HCT116 (cell line): ENCODE measurements around the gene FAM20C. TPM values are rescaled to one million over a fixed set of nuclear protein-coding genes. Genes with fewer than 3 reads are reported as not detected.

Experiments
- ATAC-seq: fragments of 200-7000 bp; cut with Tn5 transposase; 2 replicates; pipeline ENCODE4 v1.9.1; 2020; ENCODE audit warnings: mild to moderate bottlenecking, moderate library complexity
- BruUV-seq: library from RNA; stranded (reverse); fragments of 400-500 nt; replicated peaks from 2 replicates; lab custom pipeline; 2021; lab: Mats Ljungman, UMichigan
- CTCF ChIA-PET: fragments of 300-600 bp; sonication (Branson Sonifier 250); formaldehyde crosslinking; loops from one replicate; lab custom pipeline; 2021; ENCODE audit warnings: antibody characterized with exemption; lab: Charles Lee
- POLR2A ChIA-PET: fragments of 300-600, 350-600 bp; sonication (Branson Sonifier 250); formaldehyde crosslinking; loops from one replicate; lab custom pipeline; 2021; ENCODE audit warnings: antibody characterized with exemption; lab: Charles Lee
- RAD21 ChIA-PET, 2 experiments: fragments of 300-600 bp; sonication (Branson Sonifier 250); formaldehyde crosslinking; loops; one replicate each; lab custom pipeline; 2023; ENCODE audit warnings: low total read pairs in 2 of 2; ENCODE audit not compliant: uncharacterized antibody in 2 of 2, unreplicated experiment in 2 of 2, low non-redundant PET in 1 of 2; lab: Charles Lee
- DNase-seq: peaks from one replicate; pipeline ENCODE4 v3.0.0-alpha.2; 2010; ENCODE audit warnings: low read depth, low spot score
- H2AFZ ChIP-seq: fragments of 200-600 bp; shearing (Covaris generic), sonication (generic); 2 replicates; pipeline ENCODE4 v1.6.1; 2017; ENCODE audit warnings: low read depth, mixed run types, mixed read lengths, antibody characterized with exemption, low read length; ENCODE audit not compliant: poor library complexity, severe bottlenecking
- H3K27ac ChIP-seq: 2 replicates; pipeline ENCODE4 v1.5.1; 2012; ENCODE audit warnings: low read depth, low read length
- H3K27me3 ChIP-seq: fragments of 200-600 bp; sonication (generic); 2 replicates; pipeline ENCODE4 v1.6.1; 2016; ENCODE audit warnings: mixed run types, low read length, mixed read lengths; ENCODE audit not compliant: insufficient read depth
- H3K36me3 ChIP-seq, 2 experiments: fragments of 200-500 bp in 1 of 2; fragments of 200-600 bp in 1 of 2; sonication (Bioruptor generic) in 1 of 2; sonication (generic) in 1 of 2; 2 replicates each; pipeline versions ENCODE4 v1.5.1 to v1.6.1; 2014 to 2016; ENCODE audit warnings: low read length in 2 of 2, inconsistent platforms in 1 of 2, mixed read lengths in 1 of 2, mixed run types in 1 of 2; ENCODE audit not compliant: insufficient read depth in 2 of 2, control insufficient read depth in 1 of 2
- H3K4me1 ChIP-seq, 2 experiments: fragments of 200-600 bp in 1 of 2; sonication (generic) in 1 of 2; 2 replicates each; pipeline versions ENCODE4 v1.5.1 to v1.6.1; 2012 to 2017; ENCODE audit warnings: low read length in 2 of 2, inconsistent platforms in 1 of 2, mild to moderate bottlenecking in 1 of 2, mixed read lengths in 1 of 2, mixed run types in 1 of 2, moderate library complexity in 1 of 2; ENCODE audit not compliant: insufficient read depth in 2 of 2, control insufficient read depth in 1 of 2
- H3K4me2 ChIP-seq: fragments of 200-600 bp; sonication (generic); 2 replicates; pipeline ENCODE4 v1.6.1; 2017; ENCODE audit warnings: mixed run types, low read length, mixed read lengths
- H3K4me3 ChIP-seq, 2 experiments: fragments of 200-600 bp in 1 of 2; sonication (generic) in 1 of 2; replicated peaks in 1 of 2; 2 replicates each; pipeline ENCODE4 v1.5.1; 2011 to 2016; ENCODE audit warnings: low read length in 2 of 2, control low read depth in 1 of 2, low read depth in 1 of 2, mild to moderate bottlenecking in 1 of 2, mixed read lengths in 1 of 2, mixed run types in 1 of 2
- H3K79me2 ChIP-seq: fragments of 200-600 bp; sonication (generic); 2 replicates; pipeline ENCODE4 v1.6.1; 2017; ENCODE audit warnings: mild to moderate bottlenecking, mixed run types, low read length, moderate library complexity, mixed read lengths; ENCODE audit not compliant: insufficient read depth
- H3K9ac ChIP-seq: fragments of 200-600 bp; sonication (generic); 2 replicates; pipeline ENCODE4 v1.6.1; 2016; ENCODE audit warnings: low read length, mixed read lengths
- H3K9me2 ChIP-seq: fragments of 200-600 bp; sonication (generic), shearing (Covaris generic); 2 replicates; pipeline ENCODE4 v1.6.1; 2017; ENCODE audit warnings: mixed run types, mild to moderate bottlenecking, moderate library complexity; ENCODE audit not compliant: insufficient read depth
- H3K9me3 ChIP-seq, 2 experiments: fragments of 200-500 bp in 1 of 2; fragments of 200-600 bp in 1 of 2; sonication (Bioruptor generic) in 1 of 2; sonication (generic) in 1 of 2; 2 replicates each; pipeline ENCODE4 v1.6.1; 2014 to 2017; ENCODE audit warnings: low read length in 2 of 2, mixed read lengths in 2 of 2, inconsistent platforms in 1 of 2, low read depth in 1 of 2, mild to moderate bottlenecking in 1 of 2, mixed run types in 1 of 2, moderate library complexity in 1 of 2; ENCODE audit not compliant: control insufficient read depth in 1 of 2, insufficient read depth in 1 of 2
- H4K20me1 ChIP-seq: fragments of 200-600 bp; sonication (generic), shearing (Covaris generic); 2 replicates; pipeline ENCODE4 v1.6.1; 2017; ENCODE audit warnings: mixed run types, mild to moderate bottlenecking, moderate library complexity; ENCODE audit not compliant: insufficient read depth
- CTCF ChIP-seq, 3 experiments: fragments of 200-600 bp in 1 of 3; sonication (generic) in 1 of 3; IDR thresholded peaks in 2 of 3; conservative IDR thresholded peaks in 1 of 3; 2 replicates each; pipeline ENCODE4 v1.5.1; 2012 to 2017; ENCODE audit warnings: low read depth in 2 of 3, low read length in 2 of 3, antibody characterized with exemption in 1 of 3, borderline replicate concordance in 1 of 3, control low read depth in 1 of 3, mild to moderate bottlenecking in 1 of 3, mixed read lengths in 1 of 3, mixed run types in 1 of 3, moderate library complexity in 1 of 3; ENCODE audit not compliant: insufficient read depth in 1 of 3
- JUND ChIP-seq: IDR thresholded peaks from 2 replicates; pipeline ENCODE4 v1.6.1; 2012
- RAD21 ChIP-seq: IDR thresholded peaks from 2 replicates; pipeline ENCODE4 v1.6.1; 2012; ENCODE audit warnings: low read depth, mild to moderate bottlenecking
- SIN3A ChIP-seq: IDR thresholded peaks from 2 replicates; pipeline ENCODE4 v1.6.1; 2012; ENCODE audit warnings: low read depth
- SRF ChIP-seq: IDR thresholded peaks from 2 replicates; pipeline ENCODE4 v1.6.1; 2012; ENCODE audit warnings: low read depth
- intact Hi-C: fragments of 100-400 bp; cut with micrococcal nuclease; formaldehyde crosslinking; loops from 2 replicates; pipeline ENCODE4 v1.10.0; 2022
- total RNA-seq: library from RNA; stranded (reverse); gene quantifications from one replicate; pipeline ENCODE4 v1.2.1, GENCODE V29; 2021; ENCODE audit not compliant: unreplicated experiment
- TF ChIP-seq, protein P1 (sequence below): IDR thresholded peaks from 2 replicates; pipeline ENCODE4 v1.6.1; 2012
- TF ChIP-seq, protein P2 (sequence below): IDR thresholded peaks from 2 replicates; pipeline ENCODE4 v1.6.1; 2012

FAM20C gene
- total RNA-seq, 1 experiment from 2014 or later, result 27.1 TPM

GRCh38 chr7:196778-197321 lies 4.5 kb downstream of the FAM20C start:
- ChIA-PET RAD21 (no interaction called here), CTCF (no interaction called here), POLR2A (no interaction called here)
- intact Hi-C loops, result no loop called here
- no peaks in the 10 kb centered on the region for H3K27me3 ChIP-seq
- H3K4me2 ChIP-seq, result no peak overlapping the region
- no peak overlapping the region for H3K4me3 ChIP-seq
- H4K20me1 ChIP-seq, result no peaks in the 10 kb centered on the region
- no peak overlapping the region for H3K9ac ChIP-seq
- no peak overlapping the region for H3K27ac ChIP-seq
- no peaks in the 10 kb centered on the region for H3K9me2 ChIP-seq
- H3K4me1 ChIP-seq, result peaks cover 2 to 12% of the 10 kb centered on the region in 2 experiments; a peak in 3 of 4 replicates
- no peaks in the 10 kb centered on the region for H3K9me3 ChIP-seq
- peaks cover 3 to 12% of the 10 kb centered on the region in 2 experiments; a peak in 2 of 4 replicates for H3K36me3 ChIP-seq
- TF ChIP-seq CTCF (IDR thresholded peaks at IDR 0.05 in 2 of 3, conservative IDR thresholded peaks at IDR 0.05 in 1 of 3; ENCODE audit: borderline replicate concordance in 1 of 3, insufficient read depth in 1 of 3, low read depth in 2 of 3, low read length in 2 of 3) (no peak), JUND (no peak)
- TF ChIP-seq, protein P1, sequence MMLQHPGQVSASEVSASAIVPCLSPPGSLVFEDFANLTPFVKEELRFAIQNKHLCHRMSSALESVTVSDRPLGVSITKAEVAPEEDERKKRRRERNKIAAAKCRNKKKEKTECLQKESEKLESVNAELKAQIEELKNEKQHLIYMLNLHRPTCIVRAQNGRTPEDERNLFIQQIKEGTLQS, result no peak
- no peak overlapping the region for H2AFZ ChIP-seq
- no TSS peak for BruUV-seq
- DNase-seq (no peak), ATAC-seq (no peak)
- H3K79me2 ChIP-seq, result peaks cover 23% of the 10 kb centered on the region

- Histone ChIP-seq H4K20me1 (no peaks in the 10 kb centered on the region), H3K79me2 (peaks cover 23% of the 10 kb centered on the region), H3K9me3 (no peaks in the 10 kb centered on the region), H3K36me3 (peaks cover 3 to 12% of the 10 kb centered on the region in 2 experiments; a peak in 2 of 4 replicates), H3K27ac (no peak overlapping the region), H2AFZ (no peak overlapping the region), H3K9me2 (no peaks in the 10 kb centered on the region), H3K4me3 (no peak overlapping the region), H3K9ac (no peak overlapping the region), H3K4me1 (peaks cover 2 to 12% of the 10 kb centered on the region in 2 experiments; a peak in 3 of 4 replicates), H3K27me3 (no peaks in the 10 kb centered on the region), H3K4me2 (no peak overlapping the region)
- BruUV-seq, result no TSS peak
- CTCF ChIA-PET, result no interaction called here
- POLR2A ChIA-PET, result no interaction called here
- RAD21 ChIA-PET, result no interaction called here
- no peak for ATAC-seq
- no peak for DNase-seq
- TF ChIP-seq, protein P2, sequence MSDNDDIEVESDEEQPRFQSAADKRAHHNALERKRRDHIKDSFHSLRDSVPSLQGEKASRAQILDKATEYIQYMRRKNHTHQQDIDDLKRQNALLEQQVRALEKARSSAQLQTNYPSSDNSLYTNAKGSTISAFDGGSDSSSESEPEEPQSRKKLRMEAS, result no peak
- TF ChIP-seq RAD21, result no peak
- no peak for TF ChIP-seq JUND
- TF ChIP-seq SRF, result no peak
- TF ChIP-seq SIN3A, result no peak
- intact Hi-C loops, result no loop called here
Measured at GRCh38 chr7:197413-198335, 5.3 kb downstream of the FAM20C start.
